HG03457 (cell line): ENCODE results near the gene TPX2.

Experiments used
- ATAC-seq: cut with Tn5 transposase; IDR thresholded peaks from one replicate; pipeline ENCODE4 v1.9.1; 2021; ENCODE audit warnings: moderate number of reproducible peaks; ENCODE audit not compliant: unreplicated experiment

Gene TPX2

DNA sequence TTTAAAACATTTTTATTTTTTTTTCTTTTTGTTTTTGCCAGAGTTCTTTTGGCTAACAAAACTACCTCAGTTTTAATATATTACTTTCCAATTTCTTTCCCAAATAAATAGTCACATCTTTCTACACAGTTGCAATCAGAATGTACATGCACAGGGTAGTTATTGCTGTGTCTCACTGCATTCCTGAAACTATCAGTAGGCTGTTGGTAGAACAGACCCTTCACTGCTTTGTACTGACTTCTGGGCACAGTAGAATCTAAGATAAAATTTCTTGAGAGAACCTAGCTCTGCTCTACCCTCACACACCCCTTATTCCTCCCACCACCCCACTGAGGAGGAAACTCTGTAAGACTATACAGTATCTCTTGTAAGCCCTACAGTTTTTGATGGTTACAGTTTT is 19.9 kb downstream of the TPX2 start:
- ATAC-seq, result no peak

GRCh38 chr20:31759836-31760518 is 20.9 kb downstream of the TPX2 start:
- no peak for ATAC-seq

DNA sequence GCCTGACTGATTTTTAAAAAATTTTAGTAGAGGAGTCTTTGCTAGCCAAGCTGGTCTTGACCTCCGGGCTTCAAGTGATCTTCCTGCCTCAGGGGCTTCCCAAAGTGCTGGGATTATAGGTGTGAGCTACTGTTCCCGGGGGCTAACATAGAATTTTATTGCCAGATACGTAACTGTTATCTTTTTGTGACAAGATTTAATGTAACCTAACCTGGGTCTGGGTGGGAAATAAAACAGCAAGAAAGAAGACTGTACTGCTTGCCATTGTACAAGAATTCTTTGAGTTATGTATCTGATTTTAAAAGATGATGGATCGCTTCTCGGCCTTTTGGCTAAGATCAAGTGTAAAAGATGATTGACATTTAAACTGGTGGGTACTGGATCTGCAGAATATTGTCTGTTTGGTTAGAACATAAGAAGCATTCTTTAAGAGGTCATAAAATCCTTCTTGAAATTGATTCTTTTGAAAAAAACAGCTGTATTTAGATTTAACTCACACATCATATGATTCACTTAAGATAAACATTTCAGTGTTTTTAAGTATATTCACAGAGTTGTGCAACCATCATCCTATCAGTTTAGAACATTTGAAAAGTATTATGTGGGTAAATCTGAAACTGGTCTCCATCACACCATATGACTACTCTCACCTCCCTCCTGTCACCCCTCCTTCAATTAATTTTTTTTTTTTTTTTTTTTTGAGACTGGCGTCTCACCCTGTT is 21.6 kb downstream of the TPX2 start:
- no peak for ATAC-seq

DNA sequence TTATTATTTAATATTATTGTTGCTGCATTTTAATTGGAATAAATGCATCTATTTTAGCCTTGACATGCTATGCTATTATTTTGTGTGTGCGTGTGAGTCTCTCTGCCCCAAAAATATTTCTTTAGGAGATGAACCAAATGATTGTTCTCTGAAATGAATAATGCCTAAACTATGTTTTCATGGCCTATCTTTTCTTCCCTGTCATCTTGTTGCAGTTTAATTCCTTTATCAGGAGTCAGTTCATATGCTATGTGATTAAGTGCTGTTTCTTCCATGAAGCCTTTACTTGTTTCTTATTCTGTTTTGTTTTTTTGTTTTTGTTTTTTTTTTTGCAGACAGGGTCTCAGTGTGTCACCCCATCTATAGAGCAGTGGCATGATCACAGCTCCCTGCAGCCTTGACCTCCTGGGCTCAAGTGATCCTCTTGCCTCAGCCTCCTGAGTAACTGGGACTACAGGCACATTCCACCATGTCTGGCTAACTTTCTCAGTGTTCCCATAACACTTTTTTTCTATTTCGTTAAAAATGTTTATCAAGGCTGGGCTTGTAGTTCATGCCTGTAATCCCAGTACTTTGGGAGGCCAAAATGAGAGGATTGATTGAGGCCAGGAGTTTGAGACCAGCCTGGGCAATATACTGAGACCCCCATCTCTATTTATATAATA is 25.7 kb downstream of the TPX2 start:
- no peak for ATAC-seq

GRCh38 chr20:31767805-31768204 is 28.7 kb downstream of the TPX2 start:
- ATAC-seq, result no peak

DNA sequence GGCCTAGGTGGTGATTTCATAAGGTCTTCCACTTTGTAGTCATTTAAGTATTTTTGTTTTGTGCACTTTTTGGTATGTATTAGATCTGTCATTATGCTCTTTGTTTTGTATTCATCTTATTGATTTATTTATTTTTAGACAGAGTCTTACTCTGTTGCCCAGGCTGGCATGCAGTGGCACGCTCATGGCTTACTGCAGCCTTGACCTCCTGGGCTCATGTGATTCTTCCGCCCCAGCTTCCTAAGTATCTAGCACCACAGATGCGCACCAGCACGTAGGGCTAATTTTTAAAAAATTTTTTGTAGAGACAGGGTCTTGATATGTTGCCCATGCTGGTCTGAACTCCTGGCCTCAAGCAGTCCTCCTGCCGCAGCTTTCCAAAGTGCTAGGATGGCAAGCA is 30.6 kb downstream of the TPX2 start:
- no peak for ATAC-seq

DNA sequence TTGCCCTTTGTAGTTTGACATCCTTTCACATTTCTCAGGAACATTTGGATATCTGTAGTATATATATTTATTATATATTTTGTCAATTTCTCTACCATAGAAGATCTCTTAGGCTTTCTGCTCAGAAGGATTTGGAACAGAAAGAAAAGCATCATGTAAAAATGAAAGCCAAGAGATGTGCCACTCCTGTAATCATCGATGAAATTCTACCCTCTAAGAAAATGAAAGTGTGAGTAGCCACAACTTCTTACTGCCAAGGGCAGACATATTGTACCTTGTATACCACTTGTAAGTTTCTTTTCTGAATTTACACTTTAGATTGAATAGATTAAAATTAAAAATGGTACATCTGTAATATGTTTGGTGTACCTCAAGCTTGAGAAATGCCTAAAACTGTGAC is 31.2 kb downstream of the TPX2 start:
- ATAC-seq, result no peak

GRCh38 chr20:31774408-31774807 is 35.3 kb downstream of the TPX2 start:
- no peak for ATAC-seq

DNA sequence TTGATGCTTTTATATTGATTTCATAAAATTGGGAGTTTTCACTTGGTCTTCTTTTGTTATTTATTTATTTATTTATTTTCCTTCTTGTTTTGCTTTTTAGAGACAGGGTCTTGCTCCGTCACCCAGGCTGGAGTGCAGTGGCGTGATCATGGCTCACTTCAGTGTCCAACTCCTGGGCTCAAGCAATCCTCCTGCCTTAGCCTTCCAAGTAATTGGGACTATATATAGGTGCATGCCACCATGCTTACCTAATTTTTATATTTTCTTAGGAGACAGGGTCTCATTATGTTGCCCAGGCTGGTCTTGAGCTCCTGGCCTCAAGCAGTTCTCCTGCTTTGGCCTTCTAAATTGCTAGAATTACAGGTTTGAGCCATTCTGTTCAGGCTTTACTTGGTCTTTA is 41.7 kb downstream of the TPX2 start:
- no peak for ATAC-seq

DNA sequence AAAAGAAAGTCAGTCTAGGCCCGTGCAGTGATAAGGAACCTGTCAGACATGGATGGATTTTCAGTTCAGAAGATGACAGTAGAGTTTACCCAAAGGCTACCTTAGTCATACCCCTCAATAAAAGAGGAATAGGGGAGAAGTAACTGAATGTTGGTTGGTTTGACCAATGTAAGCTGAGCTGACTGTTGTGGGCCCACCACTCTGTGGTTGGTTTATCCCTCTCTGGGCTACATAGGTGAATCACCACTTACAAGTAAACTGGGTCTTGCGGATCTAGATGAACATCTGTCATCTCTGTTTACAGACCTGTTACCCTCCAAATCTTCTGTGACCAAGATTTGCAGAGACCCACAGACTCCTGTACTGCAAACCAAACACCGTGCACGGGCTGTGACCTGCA is 42.9 kb downstream of the TPX2 start:
- ATAC-seq, result no peak

GRCh38 chr20:31784354-31785044 is 45.4 kb downstream of the TPX2 start:
- no peak for ATAC-seq

DNA sequence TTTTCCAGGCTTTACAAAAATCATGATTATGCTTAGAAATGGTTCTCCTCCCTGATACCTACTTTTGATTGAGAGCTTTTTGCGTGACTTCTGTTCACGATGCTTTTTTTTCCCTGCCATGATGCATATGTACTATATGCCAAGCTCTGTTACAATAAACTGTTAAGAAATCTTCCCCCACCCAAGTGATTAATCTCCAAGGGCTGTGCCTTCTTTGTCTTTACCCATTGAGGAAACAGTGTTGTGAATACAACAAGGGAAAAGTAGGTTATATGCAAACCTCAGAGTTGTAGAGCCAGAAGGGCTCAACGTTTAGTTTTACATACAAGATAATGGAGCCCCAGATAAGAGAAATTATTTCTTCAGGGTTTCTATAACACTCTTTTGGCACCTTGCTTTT is 46.0 kb downstream of the TPX2 start:
- no peak for ATAC-seq

- ATAC-seq, result no peak
Measured at GRCh38 chr20:31788578-31788977, 49.5 kb downstream of the TPX2 start.

- ATAC-seq, result no peak
Measured at GRCh38 chr20:31790401-31790800, 51.3 kb downstream of the TPX2 start.

GRCh38 chr20:31797364-31797763 is 58.3 kb downstream of the TPX2 start:
- no peak for ATAC-seq

- ATAC-seq, result no peak
Measured at GRCh38 chr20:31801508-31801907, 62.4 kb downstream of the TPX2 start.

DNA sequence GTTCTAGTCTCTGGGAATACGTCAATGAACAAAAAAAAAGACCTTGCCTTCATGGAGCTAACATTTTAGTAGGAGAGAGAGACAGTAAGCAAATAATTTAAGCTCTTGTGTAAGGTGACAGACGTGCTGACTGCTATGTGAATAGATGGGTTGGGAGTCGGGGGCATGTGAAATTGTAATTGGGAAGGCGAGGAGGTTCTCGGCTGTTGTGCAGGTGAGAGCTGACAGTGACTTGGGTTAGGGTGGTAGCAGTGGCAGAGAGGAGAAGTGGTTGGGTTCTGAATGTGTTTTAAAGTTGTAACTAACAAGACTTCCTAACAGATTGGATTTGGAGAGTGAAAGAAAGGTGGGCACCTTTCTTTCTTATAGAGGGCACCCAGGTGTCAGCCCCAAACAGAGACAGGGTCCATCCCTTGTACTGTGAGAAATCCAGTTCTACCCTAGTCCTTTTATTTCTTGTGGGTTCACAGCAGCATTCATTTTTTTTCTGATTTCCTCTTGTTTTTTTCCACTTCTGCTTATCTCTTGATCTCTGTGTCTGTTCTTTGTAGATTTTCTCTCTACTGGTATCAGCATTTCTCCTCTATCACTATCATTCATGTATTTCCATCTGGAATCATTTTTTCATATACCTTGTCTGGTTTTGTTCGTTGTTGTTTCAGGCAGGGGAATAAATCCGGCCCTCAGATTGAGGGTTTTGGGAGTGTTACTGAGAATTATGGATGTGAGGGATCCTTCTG is 64.6 kb downstream of the TPX2 start:
- ATAC-seq, result no peak

- no peak for ATAC-seq
Measured at GRCh38 chr20:31806564-31807355, 67.7 kb downstream of the TPX2 start.

GRCh38 chr20:31808481-31808880 is 69.4 kb downstream of the TPX2 start:
- ATAC-seq, result no peak

GRCh38 chr20:31809661-31810060 is 70.6 kb downstream of the TPX2 start:
- no peak for ATAC-seq
